GDM1 (cell line): ENCODE measurements around the gene PARD3B.

ENCODE experiments used
- DNase-seq: peaks from one replicate; lab custom pipeline; 2025; lab: John Stamatoyannopoulos, UW

Gene PARD3B

DNA sequence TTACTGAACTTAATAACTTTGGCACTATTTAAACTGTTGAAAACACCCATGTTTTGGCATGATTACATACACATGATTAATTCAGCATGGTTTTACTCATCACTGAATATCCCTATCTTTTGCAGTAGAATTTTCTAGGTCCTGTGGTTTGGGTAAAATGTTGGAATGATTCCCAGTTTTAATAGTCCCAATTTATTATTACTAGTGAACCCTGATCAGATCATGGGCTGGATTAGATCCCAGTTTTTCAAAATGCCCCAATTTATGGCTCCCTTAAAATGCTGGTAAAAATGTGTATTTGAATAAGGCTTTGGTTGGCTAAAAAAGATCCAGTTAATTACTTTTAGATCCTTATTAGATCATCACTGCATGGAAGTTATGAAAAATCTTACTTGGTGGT is 863.4 kb downstream of the PARD3B start:
- no peak for DNase-seq

DNA sequence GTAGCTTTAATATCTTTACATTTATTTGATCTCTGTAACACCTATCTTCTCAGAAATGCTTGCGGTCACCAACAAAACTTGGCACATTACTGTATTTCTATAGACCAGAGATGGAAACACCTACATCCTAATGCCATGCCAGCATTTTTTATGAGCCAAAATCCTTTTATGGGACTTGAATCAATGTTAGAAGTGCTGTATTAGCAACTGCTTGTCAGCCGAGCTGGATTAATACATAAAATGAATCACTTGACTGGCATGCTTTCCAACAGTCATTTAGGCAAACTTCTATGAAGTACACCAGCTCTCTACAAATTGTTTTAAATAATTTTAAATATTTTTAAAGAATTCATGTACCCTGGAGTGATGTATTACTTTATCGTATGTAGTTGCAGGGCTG is 864.1 kb downstream of the PARD3B start:
- no peak for DNase-seq

DNA sequence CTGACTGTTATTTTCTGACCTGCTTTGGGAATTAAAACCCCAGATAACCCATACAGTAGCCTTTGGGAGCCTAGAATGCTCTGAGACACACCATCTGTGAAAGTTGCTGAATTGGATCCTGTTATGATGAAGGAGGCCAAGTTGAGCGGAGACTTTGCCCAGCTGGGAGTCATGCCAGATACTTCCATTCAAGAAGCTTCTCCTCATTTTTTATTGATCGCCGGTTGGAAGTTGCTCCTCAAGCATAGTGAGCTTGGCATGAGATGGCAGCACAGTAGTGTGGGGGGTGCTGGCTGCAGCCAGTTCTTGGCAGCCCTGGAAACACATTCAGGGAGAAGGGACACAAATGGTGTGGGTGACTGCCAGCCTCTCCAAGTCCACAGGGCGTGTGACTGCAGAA is 866.3 kb downstream of the PARD3B start:
- DNase-seq, result no peak

DNA sequence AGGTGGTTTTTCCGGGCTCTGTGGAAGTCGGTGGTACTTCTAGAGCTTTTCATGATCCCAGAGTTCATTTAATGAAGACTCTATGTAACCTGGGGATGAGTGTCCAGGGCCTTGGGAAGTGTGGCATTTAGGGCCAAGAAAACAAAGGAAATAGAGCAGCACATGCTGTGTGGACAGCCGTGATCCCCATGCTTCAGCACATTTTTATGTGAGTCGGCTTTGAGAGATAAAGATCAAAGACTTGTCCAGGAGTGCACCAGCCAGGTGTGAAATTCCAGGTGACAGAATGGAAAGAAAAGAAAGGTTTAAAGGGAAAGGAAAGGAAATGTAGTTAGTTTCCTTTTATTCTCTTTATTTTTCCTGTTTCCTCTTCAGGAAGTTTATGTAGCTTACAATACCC is 879.1 kb downstream of the PARD3B start:
- DNase-seq, result no peak

DNA sequence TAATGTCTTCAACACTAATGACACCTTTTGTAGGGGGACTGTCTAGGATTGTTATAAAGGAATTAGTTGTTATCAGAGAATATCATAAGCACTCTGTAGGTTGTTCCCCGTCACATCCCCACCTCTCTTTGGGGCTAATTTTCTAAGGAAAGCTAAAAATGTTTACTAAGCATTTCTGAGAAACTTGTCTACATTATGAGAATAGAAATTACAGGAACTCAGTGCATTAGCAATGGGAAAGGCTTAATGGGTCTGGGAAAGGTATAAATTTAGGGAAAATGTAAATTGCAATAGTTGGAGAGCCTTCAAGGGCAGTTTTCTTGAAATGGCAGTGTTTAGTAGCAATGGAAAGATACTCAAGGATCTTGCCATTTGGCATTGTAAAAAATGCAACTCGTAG is 879.8 kb downstream of the PARD3B start:
- no peak for DNase-seq

DNA sequence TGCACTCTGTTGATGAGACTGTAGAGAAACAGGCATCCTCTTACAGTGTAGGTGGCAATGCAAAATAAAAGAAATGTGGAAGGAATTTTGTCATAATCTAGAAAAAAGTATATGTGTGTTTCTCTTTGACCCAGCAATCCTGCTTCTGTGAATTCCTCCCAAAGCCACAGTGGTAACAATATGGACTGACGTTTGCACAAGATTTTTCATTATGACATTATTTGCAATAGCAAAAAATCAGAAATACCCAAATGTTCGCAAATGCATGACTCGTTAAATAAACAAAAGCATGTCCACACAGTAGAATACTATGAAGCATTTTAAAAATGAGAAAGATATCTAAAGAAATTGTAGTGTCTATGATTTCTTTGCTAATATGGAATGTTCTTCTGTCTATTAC is 881.8 kb downstream of the PARD3B start:
- no peak for DNase-seq

DNA sequence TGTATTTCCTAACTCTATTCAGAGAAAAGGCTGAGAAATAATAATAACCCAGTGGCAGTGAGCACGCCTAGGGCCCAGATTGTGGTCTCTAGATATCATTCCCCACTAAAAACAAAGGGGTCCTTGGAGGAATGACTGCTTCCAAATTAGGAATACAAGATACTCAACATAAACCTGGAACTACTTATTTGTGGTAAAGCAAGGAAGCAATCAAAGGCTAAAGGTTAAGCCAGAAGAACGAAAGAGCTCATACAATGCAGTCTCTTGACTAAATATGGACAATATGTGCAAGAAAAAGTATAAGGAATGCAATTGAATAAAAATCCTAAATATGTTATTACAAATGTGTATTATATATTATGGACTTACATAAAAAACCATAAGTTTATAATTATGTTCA is 883.5 kb downstream of the PARD3B start:
- no peak for DNase-seq

DNA sequence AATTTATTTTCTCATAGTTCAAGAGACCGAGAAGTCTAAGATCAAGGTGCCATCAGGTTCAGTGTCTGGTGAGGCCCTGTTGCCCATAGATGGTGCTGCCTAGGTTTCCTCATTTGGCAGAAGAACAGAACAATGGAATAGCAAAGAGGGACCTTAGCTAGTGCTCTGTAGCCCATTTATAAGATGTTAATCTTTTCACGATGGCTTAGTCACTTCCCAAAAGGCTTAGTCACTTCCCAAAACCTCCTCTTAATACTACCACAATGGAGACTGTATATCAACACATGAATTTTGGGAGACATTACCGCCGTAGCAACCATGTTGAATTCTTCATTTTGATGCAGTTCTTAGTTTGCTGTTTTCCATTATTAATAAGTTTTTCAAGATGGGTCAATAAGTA is 890.7 kb downstream of the PARD3B start:
- DNase-seq, result no peak

DNA sequence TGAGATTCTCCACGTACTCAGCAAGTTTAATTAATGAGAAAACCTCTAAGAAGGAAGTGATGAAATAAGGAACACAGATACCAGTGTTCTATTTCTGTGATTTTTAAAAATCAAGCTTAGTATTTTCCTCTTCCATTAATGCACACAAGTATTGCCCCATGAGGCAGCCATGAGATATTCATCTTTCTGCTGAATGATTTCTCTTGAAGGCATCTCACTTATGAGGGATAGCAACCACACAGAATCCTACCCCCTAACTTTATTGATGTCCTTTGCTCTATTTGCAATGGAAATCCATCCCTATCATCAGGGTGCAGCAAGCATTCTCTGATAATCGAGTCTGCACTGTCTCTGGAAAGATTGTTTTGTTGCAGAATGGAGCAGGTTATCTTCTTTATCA is 893.0 kb downstream of the PARD3B start:
- DNase-seq, result no peak

DNA sequence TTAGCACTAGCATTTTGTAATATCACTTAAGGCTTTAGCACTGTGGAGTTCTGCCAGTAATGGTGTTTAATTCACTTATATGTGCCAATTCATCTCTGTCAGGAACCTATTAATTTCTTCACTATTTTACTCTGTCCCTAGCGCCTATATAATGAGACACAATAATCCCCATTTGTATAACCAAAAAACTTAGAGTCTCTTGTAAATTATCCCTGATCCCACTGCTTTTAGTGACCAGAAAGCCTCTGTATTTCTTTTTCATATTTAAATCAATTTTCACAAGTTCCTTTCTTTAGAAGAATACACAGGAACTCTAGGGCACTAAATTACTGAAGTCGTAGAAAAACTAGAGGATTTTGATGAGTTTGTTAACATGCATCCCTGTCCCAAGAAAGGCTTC is 894.3 kb downstream of the PARD3B start:
- DNase-seq, result no peak

DNA sequence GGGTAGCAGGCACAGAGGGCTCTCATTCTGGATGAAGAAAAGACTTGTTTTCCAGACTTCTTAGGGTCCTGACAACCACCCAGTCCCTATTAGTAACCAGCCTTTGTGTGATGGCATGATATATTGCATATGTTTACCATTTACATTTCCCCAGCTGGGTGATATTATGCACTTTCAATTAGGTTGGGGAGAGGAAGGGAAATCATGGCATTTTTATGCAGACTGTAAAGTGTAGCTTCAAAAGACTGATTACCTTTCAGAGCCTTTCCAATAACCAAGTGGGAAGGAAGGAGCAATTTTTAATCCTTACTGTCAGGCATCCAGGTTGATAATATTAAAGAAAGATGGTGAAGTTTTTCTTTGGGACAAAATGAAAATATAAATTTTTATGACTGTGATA is 896.2 kb downstream of the PARD3B start:
- DNase-seq, result no peak

DNA sequence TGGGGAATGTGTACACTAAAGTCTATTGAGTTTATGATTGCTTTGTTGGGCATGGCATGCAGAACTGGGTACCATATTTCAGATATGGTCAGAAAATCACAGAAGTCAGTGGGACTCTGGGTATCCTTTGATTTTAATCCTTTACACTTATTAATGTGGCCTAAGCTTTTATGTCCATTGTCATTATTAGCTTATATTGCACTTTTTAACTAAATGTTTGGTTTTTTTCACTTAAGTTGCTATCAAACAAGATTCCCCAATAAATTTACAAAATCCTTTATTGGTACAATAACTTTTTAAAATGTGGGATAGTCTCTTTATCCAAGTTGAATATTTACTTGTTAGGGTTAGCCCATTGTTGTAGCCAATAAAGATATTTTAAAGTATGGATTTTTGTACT is 902.9 kb downstream of the PARD3B start:
- DNase-seq, result no peak

DNA sequence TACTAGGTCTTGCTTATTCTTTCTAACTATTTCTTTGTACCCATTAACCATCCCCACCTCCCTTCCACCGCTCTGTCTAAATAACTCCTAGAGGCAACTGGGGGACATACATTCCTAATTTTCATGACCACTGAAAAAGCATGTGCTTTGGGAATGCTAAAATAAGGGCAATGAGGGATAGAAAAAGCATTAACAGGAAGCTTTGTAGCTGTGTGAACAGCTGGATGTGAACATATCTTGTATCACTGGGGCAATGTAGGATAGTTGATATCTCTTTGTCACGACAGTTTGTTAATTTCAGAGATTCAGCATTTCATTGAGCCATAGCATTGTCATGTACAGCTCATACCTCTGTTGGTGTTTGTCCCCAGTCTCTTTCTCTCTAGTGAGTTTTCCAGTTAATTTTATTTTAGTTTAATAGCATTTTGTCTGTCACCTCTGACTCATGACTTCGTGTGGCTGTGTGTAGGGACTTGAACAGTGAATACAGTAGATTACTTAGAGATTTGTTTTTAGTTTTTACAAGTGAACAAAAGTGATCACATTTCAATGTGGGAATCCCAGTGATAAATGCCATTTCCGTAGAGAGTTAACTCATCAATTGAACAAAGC is 906.7 kb downstream of the PARD3B start:
- no peak for DNase-seq

DNA sequence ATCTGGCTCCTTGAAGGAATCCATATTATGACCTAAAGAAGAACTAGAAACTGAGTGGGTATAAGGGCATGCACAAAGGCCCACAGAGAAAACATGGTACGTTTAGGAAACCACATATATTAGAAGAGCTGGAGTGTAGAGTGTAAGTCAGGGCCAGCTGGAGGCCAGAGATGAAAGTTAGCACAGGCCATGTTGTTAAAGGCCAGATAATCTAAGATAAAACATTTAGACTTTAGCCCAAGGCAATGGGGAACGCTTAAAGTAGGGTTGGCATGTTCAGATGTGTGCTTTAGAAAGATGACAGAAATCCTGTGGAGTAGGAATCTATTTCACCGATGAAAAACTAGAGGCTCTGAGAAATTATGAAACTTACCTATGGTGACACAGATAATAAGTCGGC is 907.9 kb downstream of the PARD3B start:
- DNase-seq, result no peak

DNA sequence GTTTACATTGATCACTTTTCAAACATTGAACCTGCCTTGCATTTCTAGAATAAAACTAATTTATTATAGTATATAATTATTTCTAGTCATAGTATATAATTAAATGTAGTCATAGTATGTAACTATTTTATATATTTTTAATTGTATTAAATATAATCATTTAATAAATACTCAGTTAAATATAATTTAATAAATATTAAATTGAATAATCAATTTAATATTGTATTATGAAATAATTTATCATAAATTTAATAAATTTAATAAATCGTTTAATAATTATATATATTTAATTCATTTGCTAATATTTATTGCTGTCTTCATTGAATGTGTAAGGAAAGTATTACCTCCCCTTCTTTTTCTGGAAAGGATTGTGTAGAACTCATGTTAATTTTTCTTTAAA is 911.4 kb downstream of the PARD3B start:
- no peak for DNase-seq

DNA sequence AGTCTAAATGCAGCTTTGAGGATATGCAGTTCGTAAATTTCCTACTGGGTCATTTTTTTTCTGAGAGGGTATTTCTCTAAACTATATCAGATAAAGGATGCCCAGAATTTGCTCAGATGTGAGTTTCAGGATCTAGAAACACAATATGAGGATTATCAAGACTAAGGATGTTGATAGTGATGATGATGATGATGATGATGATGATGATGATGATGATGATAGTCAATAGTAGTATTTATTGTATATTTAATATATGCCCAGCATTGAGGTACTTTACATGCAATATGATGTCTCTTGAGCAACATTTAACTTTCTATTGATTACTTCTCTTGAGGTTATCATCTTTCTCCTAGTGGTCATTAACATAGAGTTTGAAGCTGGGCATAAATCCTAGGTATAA is 914.9 kb downstream of the PARD3B start:
- DNase-seq, result no peak

DNA sequence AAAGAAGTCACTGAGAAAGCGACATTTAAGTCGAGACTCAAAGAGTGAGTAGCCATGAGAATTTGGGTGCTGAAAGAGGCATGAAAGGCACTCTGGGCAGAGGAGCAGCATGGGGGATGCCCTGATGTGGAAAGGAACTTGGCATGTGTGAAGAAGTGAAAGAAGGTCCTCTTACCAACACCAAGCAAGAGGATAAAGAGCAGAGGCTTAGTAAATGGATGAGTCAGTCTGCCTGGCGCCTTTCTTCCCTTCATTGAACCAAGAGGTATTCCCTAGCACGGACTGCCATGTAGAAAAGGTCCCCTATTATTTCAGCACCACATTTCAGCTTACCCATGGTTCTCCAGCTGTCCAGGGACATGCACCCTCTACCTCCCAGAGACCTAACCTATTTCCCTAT is 915.9 kb downstream of the PARD3B start:
- no peak for DNase-seq

DNA sequence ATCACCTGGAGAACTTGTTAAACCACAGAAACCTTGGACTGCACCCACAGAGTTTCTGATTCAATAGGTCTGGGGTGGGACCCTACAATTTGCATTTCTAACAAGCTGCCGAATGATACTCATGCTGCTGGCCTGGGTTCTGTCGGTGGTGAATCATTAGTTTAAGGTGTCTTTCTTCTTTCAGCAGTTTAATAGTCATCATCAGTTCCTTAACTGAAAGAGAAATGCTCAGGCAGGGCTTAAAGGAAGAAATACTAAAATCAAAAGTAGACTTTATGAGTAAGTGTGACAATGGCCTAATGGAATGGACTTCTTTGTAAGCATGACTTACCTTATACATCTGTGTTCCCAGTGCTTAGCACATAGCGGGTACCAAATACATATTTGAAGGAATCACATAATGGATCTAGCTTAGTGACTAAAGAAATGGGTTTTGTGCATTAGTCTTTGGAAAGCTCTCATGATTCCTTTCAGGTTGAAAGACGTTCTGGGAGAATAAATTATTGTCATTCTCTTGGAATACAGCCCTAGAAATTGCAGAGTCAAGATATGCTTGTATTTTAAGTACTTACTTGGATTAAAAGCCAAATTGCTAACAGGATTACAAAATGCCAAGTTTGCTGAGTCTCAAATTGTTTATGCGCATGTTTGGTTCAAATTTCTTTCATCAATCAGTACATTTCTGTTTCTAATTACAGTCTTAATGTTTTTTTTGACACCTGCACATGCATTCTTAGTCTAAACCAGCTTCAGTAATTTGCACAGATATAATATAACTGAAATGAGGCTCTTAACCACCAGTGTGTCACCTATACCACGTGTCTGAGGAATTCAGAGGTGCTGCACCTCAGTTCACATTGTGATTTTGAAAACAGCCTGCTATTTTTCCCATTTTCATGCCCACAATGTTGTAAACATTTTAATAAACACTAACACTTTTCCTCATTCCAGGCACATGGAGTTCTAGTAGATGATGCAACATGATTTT is 916.7 kb downstream of the PARD3B start:
- no peak for DNase-seq

DNA sequence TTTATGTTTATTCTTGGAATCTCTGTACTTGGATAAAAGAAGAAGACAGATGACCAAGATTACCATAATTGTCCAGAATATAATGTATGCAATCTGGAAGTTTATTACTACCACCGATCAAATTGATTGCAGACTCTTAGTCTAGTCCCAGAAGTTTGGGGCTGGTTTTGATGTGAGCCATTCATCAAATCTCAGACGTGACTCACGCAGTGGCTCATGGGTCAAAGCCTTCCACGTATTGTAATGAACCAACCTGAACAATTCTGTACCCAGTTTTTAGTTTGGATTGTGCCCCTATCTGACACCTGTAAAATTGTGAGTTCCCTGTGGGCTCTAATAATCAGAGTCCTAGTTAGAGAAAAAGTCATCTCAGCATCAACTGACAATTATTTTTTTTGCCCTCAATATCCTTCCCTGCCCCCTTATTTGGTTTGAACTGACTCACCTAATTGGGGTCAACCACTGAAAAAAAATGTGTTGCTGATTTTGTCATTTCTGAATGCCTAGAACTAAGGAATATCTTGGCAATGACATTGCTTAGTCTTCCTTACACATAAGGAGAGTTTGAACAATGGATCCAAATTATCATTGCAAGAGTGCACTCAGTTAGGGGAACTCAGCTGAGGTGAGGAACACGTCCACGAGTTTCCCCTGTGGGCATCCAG is 917.5 kb downstream of the PARD3B start:
- no peak for DNase-seq

DNA sequence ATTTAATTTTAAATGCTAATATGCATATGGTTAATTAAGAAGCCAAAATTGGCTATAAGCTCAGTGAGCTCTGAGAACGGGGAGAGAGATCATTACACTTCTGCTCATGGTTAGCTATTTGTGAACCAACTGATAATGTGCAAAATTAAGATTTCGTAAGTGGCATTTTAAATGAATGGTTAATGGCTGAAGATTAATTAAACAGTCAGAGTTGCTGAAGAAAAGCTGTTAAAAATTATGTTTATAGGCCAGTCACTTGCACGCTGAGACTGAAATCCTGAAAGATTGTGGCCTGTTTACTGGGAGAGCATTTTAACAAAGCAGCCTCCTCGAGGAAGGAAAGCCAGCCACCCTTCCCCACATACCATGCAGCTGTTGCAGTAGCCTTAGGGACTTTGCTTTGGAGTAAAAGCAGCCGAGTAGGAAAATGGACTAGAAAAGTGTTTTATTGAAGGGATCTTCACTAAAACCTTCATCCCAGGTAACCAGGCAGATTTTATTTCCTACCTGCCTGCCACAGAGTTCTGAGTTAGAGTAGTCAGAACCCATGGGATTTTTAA is 918.3 kb downstream of the PARD3B start:
- DNase-seq, result no peak

DNA sequence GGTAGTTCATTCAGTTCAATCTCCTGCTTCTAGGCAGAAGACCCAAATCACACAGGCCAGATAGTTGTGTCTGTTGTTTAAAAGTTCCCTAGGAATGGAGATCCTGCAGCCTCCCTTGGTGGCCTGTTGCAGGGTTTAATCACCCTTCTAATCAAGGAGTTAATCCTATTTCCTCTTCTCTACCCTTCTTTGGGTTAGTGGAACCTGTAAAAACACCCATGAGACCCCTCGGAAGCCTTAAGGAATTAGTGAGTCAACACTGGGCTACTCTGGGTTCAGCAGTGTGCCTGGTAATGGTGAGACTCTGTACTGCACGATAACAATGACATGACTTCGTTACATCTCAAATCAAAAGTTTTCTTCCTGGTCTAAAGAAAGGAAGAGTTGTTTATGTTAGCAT is 919.4 kb downstream of the PARD3B start:
- no peak for DNase-seq

DNA sequence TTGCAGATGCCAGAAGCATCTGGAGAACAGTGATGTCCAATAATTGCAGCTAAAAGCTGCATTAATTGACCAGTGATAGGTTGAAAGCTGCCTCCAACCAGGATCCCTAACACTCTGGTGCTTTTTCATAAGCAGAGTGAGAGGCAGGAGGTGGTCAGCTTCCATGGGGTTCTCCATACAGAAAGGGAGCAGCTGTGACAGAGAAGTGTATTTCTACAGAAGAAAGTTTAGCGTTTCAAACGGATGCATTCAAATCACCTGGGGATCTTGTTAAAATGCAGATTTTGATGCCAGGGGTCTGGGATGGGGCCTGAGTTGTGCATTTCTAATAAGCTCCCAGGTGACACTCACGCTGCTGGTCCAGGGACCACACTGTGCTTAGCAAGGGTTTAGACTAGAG is 920.5 kb downstream of the PARD3B start:
- DNase-seq, result no peak

DNA sequence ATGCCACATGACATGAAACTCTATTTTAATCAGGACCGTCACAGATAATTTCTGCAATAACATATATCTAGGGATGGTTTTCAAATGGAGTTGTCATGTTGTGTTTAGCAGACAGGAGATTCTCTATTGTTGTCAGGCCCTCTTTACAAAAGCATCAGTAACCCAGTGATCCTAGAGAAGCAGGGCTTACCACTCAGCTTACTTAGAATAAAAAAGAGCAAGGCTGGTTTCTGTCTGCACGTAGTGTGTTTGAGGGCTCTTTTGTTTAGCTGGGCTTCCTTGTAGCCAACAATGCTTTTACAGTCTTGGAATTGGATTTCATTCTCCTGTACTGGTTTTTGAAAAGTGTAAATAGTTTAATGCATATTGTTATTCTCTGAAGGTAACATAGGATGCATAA is 926.5 kb downstream of the PARD3B start:
- DNase-seq, result no peak
